GM23248 (cell line): ENCODE measurements around the gene XIRP2. TPM values are rescaled to one million over a fixed set of nuclear protein-coding genes. Genes with fewer than 3 reads are reported as not detected.

Experiments
- DNase-seq: peaks from one replicate; pipeline ENCODE4 v3.0.0-alpha.2; 2015
- H2AFZ ChIP-seq: fragments of 200-600 bp; sonication (generic); 2 replicates; pipeline ENCODE4 v1.6.1; 2016; ENCODE audit warnings: antibody characterized with exemption
- H3F3A ChIP-seq: fragments of 200-600 bp; sonication (generic); 2 replicates; pipeline ENCODE4 v1.6.1; 2016; ENCODE audit warnings: mild to moderate bottlenecking, antibody characterized with exemption, mixed run types; ENCODE audit not compliant: insufficient read depth
- H3K27ac ChIP-seq: fragments of 200-600 bp; sonication (generic); 2 replicates; pipeline ENCODE4 v1.5.1; 2016; ENCODE audit warnings: mild to moderate bottlenecking
- H3K27me3 ChIP-seq: fragments of 200-600 bp; sonication (generic); replicated peaks from 2 replicates; pipeline ENCODE4 v1.6.1; 2016; ENCODE audit warnings: mild to moderate bottlenecking; ENCODE audit not compliant: insufficient read depth
- H3K36me3 ChIP-seq: fragments of 200-600 bp; sonication (generic); 2 replicates; pipeline ENCODE4 v1.6.1; 2016; ENCODE audit warnings: low read depth, mild to moderate bottlenecking
- H3K4me1 ChIP-seq: fragments of 200-600 bp; sonication (generic); 2 replicates; pipeline ENCODE4 v1.6.1; 2016; ENCODE audit warnings: mild to moderate bottlenecking; ENCODE audit not compliant: insufficient read depth
- H3K4me2 ChIP-seq: fragments of 200-600 bp; sonication (generic); one replicate; pipeline ENCODE4 v1.6.1; 2016; ENCODE audit warnings: mild to moderate bottlenecking; ENCODE audit not compliant: unreplicated experiment
- H3K4me3 ChIP-seq: fragments of 200-600 bp; sonication (generic); 2 replicates; pipeline ENCODE4 v1.5.1; 2016; ENCODE audit warnings: mild to moderate bottlenecking
- H3K79me2 ChIP-seq: fragments of 200-600 bp; sonication (generic); 2 replicates; pipeline ENCODE4 v1.6.1; 2016; ENCODE audit warnings: mild to moderate bottlenecking; ENCODE audit not compliant: insufficient read depth
- H3K9ac ChIP-seq: fragments of 200-600 bp; sonication (generic); 2 replicates; pipeline ENCODE4 v1.6.1; 2016; ENCODE audit warnings: mild to moderate bottlenecking
- H3K9me2 ChIP-seq: fragments of 200-600 bp; sonication (generic); 2 replicates; pipeline ENCODE4 v1.6.1; 2016; ENCODE audit warnings: mixed run types, mild to moderate bottlenecking, moderate library complexity; ENCODE audit not compliant: insufficient read depth
- H3K9me3 ChIP-seq: fragments of 200-600 bp; sonication (generic); one replicate; pipeline ENCODE4 v1.6.1; 2017; ENCODE audit warnings: low read depth
- H4K20me1 ChIP-seq: fragments of 200-600 bp; sonication (generic); 2 replicates; pipeline ENCODE4 v1.6.0; 2016; ENCODE audit not compliant: insufficient read depth
- EZH2 ChIP-seq: fragments of 200-600 bp; sonication (generic); IDR thresholded peaks from 2 replicates; pipeline ENCODE4 v1.6.1; 2018; ENCODE audit warnings: antibody characterized with exemption, mild to moderate bottlenecking; ENCODE audit not compliant: insufficient read depth, poor library complexity, severe bottlenecking
- EZH2phosphoT487 ChIP-seq: fragments of 200-600 bp; sonication (generic); IDR thresholded peaks from 2 replicates; pipeline ENCODE4 v1.6.1; 2018; ENCODE audit warnings: antibody characterized with exemption, moderate library complexity, mild to moderate bottlenecking, low read depth; ENCODE audit not compliant: insufficient read depth
- WGBS, 2 experiments: methylation state at CpG; one replicate each; pipeline ENCODE4 v1.1.6; 2015 to 2017; ENCODE audit warnings: low lambda C conversion rate in 2 of 2, low coverage in 1 of 2; ENCODE audit errors: missing lambda C conversion rate in 2 of 2; 5-methylcytosine and 5-hydroxymethylcytosine counted together
- in situ Hi-C: fragments of 300-500 bp; cut with MboI; formaldehyde crosslinking; loops from 2 replicates; pipeline ENCODE4 v1.15.0; 2020
- polyA plus RNA-seq: library from polyadenylated mRNA; unstranded; fragments of >200 nt; fragmentation: Nextera tagmentation; extraction: Ambion mirVana; gene quantifications from 2 replicates; pipeline ENCODE4 v1.2.1, GENCODE V29; 2016
- total RNA-seq: library from RNA; depleted of rRNA; stranded (reverse); fragments of >200 nt; shearing (Covaris generic); gene quantifications from 2 replicates; pipeline ENCODE4 v1.2.3, GENCODE V29; 2014

The XIRP2 gene
- total and polyA plus RNA-seq, 2 experiments from 2014 or later, result not detected

DNA sequence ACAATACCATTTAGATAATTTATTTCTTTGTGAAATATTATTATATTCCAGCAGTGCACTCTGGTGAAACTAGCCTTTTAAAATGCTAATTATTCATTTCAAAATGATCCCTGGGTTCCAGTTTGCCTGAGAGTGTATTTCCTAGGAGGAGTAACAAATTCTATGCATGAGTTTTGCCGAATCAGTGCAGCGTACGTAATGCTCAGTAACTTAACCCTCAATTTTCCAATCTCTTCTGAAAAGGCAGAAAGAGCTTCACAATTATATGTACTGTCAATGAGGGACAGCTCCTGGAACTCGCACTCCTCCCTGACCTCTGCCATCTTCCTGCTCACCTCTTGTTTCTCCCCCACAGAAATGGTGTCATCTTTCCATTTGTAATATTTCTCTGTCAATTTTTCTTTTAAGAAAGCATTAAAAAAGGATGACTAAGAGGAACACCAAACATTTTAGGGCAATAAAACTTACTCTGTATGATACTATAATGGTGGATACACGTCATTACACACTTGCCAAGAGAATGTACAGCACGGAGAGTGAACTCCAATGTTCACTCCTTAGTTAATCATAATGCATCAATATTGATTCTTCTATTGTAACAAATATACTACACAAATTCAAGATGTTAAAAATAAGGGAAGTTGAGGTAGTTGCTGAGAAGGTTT is 25.7 kb upstream of the XIRP2 start:
- Histone ChIP-seq H3K9ac (no peak overlapping the region), H4K20me1 (no peaks in the 10 kb centered on the region), H3K4me3 (no peak overlapping the region), H2AFZ (no peak overlapping the region), H3K4me2 (no peak overlapping the region), H3F3A (no peaks in the 10 kb centered on the region), H3K79me2 (no peaks in the 10 kb centered on the region), H3K9me2 (no peaks in the 10 kb centered on the region), H3K4me1 (no peaks in the 10 kb centered on the region), H3K36me3 (no peaks in the 10 kb centered on the region), H3K27ac (no peak overlapping the region), H3K9me3 (no peaks in the 10 kb centered on the region), H3K27me3 (no peaks in the 10 kb centered on the region)
- in situ Hi-C loops, result no loop called here
- 16 to 17% methylated on average over 6 of the region's 6 CpGs for WGBS, 2 experiments
- DNase-seq, result no peak
- no peak for TF ChIP-seq EZH2phosphoT487
- TF ChIP-seq EZH2, result no peak

DNA sequence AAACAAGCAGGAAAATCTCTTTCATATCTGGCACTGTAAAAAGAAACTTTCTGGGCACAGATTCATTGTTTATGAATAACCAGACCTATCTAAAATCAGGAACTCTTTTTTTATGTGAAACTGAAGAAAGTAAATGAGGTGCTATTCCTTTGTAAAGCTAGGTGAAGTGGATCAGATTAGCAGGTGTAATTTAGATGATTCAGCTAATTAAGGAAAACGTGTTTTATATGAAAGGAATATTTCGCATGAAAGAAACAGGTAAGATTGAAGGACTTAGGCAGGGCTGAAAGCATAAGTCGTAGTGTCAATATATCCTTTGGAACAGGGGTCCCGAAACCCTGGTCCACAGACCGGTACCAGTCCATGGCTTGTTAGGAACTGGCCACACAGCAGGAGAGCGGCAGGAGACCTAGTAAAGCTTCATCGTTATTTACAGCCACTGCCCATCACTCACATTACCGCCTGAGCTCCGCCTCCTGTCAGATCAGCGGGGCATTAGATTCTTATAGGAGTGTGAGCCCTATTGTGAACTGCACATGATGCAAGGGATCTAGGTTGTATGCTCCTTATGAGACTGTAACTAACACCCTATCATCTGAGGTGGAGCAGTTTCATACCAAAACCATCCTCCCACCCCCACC is 20.3 kb upstream of the XIRP2 start:
- Histone ChIP-seq H3K79me2 (no peaks in the 10 kb centered on the region), H3K9ac (no peak overlapping the region), H3F3A (no peaks in the 10 kb centered on the region), H4K20me1 (no peaks in the 10 kb centered on the region), H2AFZ (no peak overlapping the region), H3K9me3 (no peaks in the 10 kb centered on the region), H3K9me2 (no peaks in the 10 kb centered on the region), H3K36me3 (no peaks in the 10 kb centered on the region), H3K4me1 (no peaks in the 10 kb centered on the region), H3K27ac (no peak overlapping the region), H3K4me2 (no peak overlapping the region), H3K4me3 (no peak overlapping the region), H3K27me3 (no peaks in the 10 kb centered on the region)
- in situ Hi-C loops, result no loop called here
- no peak for DNase-seq
- no peak for TF ChIP-seq EZH2phosphoT487
- TF ChIP-seq EZH2, result no peak
- 25% methylated on average over 10 of the region's 10 CpGs for WGBS, 2 experiments

DNA sequence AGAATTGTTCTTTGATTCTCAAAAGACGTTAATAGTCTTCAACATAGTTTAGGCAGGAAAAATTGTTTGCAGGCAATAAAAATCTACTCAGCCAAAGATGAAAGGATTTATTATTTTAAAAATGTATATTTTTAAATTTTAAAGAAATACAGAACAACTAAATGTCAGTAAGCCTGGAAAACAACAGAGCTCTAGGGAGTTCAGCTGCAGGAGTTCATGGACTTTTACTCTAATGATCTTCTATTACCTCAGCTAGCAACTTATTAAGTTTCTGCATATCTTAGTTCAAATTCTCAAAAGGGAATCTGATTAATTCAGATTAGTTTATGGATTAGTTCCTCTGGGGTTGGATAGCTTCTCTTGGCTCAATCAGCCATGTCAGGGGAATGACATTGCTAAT is 17.9 kb upstream of the XIRP2 start:
- H3K9ac ChIP-seq, result no peak overlapping the region
- no peaks in the 10 kb centered on the region for H3F3A ChIP-seq
- DNase-seq, result no peak
- H3K36me3 ChIP-seq, result no peaks in the 10 kb centered on the region
- no peaks in the 10 kb centered on the region for H3K9me2 ChIP-seq
- no peak overlapping the region for H3K4me2 ChIP-seq
- WGBS, 2 experiments, result 26 to 38% methylated on average over 1 of the region's 1 CpG
- H3K9me3 ChIP-seq, result no peaks in the 10 kb centered on the region
- H2AFZ ChIP-seq, result no peak overlapping the region
- H3K79me2 ChIP-seq, result no peaks in the 10 kb centered on the region
- no peak overlapping the region for H3K27ac ChIP-seq
- no peaks in the 10 kb centered on the region for H4K20me1 ChIP-seq
- H3K27me3 ChIP-seq, result no peaks in the 10 kb centered on the region
- in situ Hi-C loops, result no loop called here
- no peaks in the 10 kb centered on the region for H3K4me1 ChIP-seq
- no peak for TF ChIP-seq EZH2
- no peak for TF ChIP-seq EZH2phosphoT487
- H3K4me3 ChIP-seq, result no peak overlapping the region

DNA sequence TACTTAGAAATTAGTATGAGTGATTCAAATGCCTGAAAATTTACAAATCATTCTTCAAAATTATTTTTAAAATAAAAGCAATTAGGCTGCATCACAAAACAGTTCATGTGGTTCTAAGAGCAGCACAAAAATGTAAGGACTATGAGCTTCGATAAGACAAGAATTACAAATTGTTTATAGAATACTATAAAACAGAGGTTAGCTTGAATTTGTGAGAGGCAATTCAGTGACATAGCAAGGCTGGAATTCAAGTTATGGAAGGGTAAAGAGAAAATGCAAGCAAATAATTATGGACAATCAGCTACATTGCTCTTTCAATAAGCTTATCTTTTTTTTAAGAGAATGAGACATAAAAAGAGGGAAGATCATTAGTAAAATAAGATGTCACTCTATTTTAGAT is 7.1 kb upstream of the XIRP2 start:
- H3K36me3 ChIP-seq, result no peaks in the 10 kb centered on the region
- no peak overlapping the region for H3K27ac ChIP-seq
- H3K9me2 ChIP-seq, result no peaks in the 10 kb centered on the region
- no peak overlapping the region for H3K9ac ChIP-seq
- no peaks in the 10 kb centered on the region for H3K27me3 ChIP-seq
- no peaks in the 10 kb centered on the region for H4K20me1 ChIP-seq
- in situ Hi-C loops, result loop anchor here (25.0 kb wide), 1 partner anchor 1231 kb away; no protein-coding TSS in a partner anchor
- H3K79me2 ChIP-seq, result no peaks in the 10 kb centered on the region
- H3K9me3 ChIP-seq, result no peaks in the 10 kb centered on the region
- TF ChIP-seq EZH2, result no peak
- TF ChIP-seq EZH2phosphoT487, result no peak
- H3K4me1 ChIP-seq, result no peaks in the 10 kb centered on the region
- H3K4me2 ChIP-seq, result no peak overlapping the region
- DNase-seq, result no peak
- H3F3A ChIP-seq, result no peaks in the 10 kb centered on the region
- WGBS, 2 experiments, result 5 to 7% methylated on average over 1 of the region's 1 CpG
- no peak overlapping the region for H2AFZ ChIP-seq
- no peak overlapping the region for H3K4me3 ChIP-seq
